GM19025 (cell line): ENCODE measurements around the gene PARVA.

Experiments used
- ATAC-seq: cut with Tn5 transposase; IDR thresholded peaks from one replicate; pipeline ENCODE4 v1.9.1; 2021; ENCODE audit warnings: mild to moderate bottlenecking, low read depth, moderate library complexity; ENCODE audit not compliant: unreplicated experiment

PARVA gene

DNA sequence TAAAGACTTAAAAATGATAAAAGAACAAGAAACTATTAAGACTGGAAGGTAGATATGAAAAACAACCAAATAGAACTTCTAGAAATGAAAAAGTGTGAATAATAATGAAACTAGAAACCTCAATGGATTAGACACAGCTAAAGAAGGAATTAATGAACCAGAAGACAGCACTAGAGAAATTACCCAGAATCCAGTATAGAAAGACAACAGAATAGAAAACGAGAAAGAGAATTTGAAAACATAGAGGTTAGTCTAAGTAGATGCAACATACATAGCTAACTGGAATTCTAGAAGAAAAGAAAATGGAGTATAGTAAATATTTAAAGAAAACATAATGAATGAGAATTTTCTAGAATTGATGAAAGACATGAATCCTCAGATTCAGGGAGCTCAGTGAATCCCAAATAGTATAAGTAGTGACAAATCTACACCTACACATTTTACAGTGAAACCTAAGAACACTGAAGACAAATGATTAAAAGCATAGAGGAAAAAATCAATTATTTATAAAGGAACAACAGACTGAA lies 111.9 kb downstream of the PARVA start:
- no peak for ATAC-seq

DNA sequence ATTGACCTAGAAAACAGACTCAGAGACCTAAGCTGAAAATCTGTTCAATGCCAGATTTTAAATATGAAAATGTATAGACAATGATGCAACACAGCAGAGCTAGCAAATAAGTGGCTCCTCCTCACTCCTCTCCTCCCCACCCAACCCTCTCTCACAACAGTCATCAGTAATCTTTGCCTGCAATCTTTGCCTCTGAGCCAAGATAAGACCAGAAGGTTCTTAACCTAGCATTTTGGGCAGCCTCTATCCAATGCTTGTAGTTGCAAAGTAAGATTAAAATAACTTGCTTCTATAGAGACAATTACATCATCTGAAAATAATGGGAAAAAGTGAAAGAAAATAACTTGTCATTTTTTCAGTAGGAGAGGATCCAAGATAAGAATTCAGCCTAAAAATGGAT lies 117.3 kb downstream of the PARVA start:
- no peak for ATAC-seq

DNA sequence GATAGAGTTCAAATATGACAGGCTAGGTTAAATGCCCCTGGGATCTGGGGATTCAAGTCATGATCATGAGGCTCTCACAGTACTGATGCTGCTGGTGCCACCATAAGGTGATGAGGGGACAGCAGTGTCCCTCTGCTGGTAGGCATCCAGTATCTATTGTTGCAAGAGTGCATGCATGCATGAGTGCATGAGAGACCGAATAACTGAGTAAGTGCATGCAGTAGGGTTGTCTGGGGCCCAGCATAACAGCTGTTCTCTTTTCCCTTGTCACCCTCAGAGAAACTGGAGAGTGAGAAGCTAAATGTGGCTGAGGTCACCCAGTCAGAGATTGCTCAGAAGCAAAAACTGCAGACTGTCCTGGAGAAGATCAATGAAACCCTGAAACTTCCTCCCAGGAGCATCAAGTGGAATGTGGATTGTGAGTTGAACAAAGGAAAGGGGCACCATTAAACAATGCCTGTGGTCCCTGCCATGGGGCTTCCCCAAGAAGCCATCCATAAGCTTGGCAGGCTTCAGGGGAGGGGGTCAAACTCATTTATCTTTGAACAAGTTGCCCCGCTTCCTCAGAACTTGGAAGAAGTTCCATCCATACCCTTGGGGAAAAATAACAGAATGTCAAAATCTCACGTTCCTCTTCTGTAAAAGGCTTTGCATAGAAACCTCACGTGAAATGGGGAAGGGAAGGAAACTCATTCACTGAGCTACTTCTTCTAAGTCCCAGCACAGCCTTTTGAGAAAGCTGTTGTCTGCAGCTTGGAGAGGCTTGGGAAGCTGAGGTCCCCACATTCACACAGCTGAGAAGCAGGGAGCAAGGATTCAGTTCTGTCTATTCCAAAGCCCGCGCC lies 119.0 kb downstream of the PARVA start:
- no peak for ATAC-seq

DNA sequence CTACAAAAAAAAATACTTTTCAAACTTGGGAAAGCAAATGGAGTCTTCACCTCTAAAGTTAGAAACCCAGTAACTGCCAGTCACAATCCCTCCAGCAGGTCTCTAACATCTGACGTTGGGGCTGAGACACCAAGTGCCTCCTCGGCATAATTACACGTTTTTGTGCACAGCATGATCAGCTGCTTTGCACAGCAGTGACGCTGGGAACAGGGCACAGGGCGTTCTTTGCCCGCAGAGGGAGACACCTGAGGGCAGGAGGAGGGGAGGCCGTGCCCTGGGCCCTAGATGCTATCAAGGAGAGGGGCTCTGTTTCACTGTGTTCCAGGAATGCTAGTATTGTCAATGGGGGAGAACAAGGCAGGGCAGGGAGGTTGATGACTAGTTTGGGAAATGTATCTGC lies 120.1 kb downstream of the PARVA start:
- no peak for ATAC-seq

DNA sequence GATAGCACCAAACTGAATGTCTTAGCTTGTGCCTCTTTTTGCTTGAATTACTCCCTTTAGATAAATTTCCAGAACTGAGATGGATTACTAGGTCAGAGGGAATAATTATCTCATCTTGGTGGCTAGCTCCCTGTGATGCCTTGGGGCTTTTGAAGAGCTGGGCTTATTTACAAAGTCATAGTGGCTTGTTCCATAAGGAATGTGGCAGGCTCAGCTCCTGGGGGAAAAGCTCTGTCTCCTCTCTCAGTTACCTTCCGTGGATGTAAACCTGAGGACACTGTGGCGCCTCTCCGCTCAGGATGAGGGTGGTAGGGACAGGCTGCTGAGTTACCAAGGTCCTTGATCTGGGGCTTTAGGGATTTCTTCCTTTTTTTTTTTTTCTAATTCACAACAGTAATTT lies 121.7 kb downstream of the PARVA start:
- no peak for ATAC-seq

DNA sequence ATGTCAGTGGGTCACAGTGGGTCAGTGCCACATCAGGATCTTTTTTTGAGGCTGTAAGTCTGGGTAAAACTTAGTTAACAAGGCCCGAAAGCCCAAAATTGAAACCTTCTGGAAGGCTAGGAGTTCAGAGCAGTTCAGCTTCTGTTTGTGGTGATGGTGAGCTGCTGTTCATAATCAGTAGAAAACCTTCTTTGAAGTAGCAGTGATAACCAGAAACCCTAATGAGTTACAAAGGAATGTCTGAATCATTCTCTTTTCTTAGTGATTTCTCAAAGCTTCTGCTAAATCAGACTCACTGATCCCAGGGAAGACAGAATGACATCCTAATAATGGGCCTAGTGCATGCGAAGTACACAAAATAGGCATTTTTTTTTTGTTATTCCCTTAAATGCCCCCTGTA lies 124.7 kb downstream of the PARVA start:
- ATAC-seq = no peak

DNA sequence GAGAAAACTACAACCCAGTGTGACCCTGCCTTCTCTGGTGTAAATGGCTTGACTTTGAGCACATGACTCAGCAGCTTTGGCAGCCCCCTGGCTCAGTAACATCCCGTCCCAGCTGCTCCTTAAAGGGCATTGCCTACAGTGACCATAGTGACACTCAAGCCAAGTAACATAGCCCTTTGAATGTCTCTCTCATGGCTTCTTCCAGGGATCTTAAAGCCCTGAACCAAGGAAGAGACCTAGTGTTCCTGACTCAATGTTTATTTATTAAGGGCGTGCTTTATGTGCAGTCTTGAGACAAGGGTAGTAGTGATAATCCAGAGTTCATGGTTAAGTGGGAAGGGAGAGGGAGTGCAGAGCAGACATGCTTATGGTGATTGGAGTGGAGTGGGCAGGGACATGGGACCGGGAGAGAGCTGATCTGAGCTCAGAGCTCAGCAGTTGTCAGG lies 125.7 kb downstream of the PARVA start:
- ATAC-seq = no peak

DNA sequence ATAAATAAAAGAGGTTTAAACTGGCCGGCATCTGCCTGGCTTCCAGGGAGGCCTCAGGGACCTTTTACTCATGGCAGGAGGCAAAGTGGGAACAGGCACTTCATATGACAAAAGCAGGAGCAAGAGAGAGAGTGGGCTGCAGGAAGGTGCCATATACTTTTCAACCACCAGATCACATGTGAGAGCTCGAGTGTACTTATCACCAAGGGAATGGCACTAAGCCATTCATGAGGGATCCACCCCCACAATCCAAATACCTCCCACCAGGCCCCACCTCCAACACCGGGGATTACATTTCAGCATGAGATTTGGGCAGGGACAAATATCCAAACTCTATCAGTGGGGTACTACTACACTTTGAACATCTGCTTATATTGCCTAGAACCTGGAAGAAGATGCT lies 126.5 kb downstream of the PARVA start:
- no peak for ATAC-seq

DNA sequence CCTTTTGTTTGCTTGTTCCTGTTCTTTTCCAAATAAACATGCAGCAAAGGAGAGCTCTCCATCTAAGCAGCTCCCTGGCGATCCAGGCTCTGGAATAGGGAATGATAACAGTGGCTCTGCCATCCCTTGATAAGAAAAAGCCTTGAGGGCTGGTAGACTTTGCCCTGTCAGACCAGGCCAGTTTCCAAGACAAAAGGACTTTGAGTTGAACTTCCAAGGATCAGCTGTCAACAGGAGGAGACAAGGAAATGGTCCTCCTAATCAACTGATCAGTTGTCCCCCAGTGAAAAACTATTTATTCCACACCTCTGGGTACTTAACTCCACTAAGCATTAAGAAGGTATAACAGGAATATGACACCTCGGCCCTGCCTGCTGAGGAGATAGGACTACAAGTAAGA lies 127.8 kb downstream of the PARVA start:
- ATAC-seq = no peak

DNA sequence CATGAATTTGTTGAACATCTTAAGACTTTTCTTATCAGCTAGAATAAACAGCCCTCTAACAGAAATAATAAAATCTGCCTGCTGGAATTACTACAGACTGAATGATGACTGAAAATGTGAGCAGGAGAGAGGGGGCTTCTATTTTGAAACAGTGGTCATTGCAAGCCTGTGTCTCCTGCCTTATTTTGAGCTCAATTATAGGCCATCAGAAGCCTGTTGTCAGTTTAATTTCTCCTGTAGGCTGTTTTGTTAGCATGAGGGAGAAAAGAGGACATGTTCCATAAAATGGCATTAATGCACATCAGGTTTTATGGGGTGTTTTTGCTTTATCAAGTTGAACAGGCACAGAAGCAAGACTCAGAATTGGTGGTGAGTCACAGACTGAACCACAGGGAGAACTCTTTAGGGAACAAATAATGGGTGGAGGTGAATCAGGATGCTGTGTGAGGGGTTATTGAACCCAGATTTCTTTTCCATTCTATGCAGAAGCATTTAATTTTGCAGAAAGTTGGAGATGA lies 129.1 kb downstream of the PARVA start:
- no peak for ATAC-seq

DNA sequence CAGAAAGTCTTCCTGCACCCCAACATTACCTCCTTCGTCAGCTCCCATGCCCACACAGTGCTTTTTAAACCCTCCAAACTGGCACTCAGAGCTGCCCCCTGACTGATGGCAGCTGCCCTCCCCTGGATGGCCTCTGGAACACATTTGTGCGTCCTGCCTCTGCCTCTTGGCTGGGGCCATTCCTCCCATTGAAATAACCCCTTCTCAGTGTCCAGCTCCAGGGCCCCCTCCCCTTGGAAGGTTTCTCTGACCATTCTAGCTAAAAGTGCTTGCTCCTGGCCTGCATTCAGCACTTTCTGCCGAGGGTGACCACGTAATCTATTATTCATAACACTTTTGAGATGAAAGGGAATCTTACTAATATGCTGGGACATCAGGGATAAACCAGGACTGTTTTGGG lies 130.0 kb downstream of the PARVA start:
- ATAC-seq = no peak

DNA sequence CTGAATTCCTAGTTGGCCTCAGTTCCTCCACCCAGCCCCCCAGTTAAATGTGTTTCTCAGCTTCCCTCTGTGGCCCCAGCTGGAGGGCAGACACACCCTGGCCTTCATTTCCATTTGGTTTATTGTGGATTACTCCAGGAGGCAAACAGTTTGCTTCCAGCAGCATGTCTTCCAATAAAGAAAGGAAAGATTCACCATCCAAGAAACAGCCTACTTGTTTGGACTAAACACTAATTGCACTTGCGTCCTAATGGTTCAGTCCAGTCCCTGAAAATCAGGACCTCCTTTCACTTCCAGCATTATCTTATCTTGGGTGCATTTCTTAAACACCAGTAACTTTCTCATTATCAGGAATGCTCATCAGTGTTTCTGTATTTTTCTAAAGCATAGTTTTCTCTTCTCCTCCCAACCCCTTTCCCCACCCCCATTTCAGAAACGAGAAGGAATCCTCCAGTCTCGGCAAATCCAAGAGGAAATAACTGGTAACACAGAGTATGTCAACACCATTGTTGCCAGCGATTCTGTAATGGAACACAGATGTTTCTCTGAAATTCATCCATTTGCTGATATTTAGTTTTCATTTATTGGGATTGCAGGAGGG lies 130.9 kb downstream of the PARVA start:
- ATAC-seq = no peak

DNA sequence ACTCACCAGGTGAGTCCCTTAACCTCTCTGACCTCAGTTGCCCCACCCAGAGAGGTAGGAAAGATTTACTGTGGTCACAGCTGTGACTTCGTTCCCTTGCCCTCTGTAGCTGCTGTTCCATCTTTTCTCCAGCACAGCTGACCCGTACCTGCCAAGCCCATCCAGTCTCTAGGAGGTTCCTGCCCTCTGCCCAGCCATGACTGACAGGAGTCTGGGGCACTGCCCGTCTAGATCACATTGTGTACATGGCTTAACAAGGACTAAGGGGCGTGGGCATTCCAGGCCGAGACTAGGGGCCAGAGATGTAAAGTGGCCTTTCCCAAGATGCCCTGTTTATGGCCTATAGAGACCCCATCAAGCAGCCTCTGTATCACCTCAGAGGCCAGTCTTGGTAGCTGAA lies 132.0 kb downstream of the PARVA start:
- ATAC-seq = no peak

DNA sequence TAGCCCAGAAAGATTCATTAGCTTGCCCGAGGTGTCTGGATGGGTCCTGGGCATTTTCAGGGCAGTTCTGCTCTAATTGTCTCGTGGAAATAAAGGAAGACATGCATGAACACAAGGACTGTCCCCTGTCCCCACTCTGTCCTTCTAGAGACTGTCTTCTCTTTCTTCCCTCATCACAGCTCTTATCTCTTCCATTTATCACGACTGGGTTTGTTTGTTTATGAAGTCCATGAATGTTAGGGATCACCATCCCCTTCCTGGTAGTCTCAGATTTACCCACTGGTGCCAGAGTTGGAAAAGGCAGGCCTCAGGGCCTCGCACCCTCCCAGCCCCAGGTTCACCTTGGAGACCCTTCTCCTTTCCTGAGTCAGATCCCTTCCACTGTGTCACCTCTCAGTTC lies 134.8 kb downstream of the PARVA start:
- ATAC-seq = no peak

DNA sequence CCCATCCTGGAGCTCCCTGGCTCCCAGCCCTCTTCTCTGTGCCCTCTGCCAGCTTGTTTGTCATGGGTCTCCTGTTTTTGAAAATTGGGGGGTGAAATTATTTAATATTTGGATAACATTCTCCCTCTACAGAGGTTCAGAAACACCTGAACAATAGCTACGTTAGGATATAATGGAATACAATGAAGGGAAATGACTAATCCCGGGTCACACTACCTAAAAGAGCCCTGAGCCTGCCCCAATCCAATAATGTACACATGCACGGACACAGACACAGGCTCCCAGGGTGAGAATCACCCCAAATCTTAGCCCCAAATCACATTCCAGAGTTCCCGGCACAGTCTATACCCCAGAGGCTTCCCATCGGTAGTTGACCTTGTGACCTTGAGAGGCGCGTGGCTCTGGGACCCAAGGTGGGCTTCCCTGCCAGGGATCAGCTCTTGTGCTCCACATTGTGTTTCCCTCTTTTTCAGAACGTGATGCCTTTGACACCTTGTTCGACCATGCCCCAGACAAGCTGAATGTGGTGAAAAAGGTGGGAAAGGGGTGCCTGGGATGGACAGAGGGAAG lies 135.5 kb downstream of the PARVA start:
- ATAC-seq = no peak

DNA sequence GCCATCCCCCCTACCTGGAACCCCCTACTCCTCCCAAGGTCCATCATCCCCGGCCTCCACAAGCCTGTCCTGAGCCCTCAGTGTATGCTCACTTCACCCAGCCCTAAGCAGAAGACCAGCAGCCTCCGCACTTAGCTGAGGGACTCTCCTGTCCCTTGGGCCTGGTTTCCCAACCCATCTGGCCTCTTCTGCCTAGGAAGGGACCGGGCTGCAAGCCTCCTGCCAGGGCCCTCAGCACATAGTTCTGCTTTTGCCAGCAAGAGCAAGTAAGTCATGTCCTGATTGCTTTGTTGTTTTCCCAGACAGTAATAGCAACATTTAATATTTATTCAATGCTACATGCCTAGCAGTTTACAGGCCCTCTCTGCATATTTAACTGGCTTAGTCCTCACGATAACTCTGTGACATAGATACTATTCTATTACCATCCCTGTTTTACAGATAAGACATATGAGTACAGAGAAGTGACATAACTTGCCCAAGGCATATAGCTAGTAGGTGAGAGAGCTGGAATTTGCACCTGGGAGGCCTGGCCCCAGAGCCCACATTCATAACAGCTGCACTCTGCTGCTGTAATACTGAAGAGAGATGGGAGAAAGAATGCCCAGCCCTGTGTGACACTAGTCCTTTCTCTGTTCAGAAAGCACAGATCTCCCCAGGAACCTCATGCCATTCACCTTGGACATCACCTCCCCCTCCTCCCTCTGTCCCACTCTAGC lies 139.2 kb downstream of the PARVA start:
- ATAC-seq = no peak

DNA sequence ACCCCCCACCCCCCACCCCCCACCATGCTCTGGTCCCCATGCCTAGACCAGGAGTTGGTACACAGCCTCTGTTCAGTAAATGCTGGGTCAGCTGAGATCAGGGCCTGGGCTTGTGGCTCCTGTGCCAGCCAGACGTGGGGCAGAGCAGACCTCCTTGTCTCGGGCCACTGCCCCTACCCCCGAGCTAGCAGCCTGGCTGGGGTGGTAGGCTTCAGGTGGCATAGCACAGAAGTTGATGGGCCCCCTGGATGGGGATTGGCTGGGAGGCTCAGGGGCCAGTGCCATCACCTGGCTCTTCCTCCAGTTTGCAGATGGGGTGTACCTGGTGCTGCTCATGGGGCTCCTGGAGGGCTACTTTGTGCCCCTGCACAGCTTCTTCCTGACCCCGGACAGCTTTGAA lies 139.9 kb downstream of the PARVA start:
- ATAC-seq = no peak

DNA sequence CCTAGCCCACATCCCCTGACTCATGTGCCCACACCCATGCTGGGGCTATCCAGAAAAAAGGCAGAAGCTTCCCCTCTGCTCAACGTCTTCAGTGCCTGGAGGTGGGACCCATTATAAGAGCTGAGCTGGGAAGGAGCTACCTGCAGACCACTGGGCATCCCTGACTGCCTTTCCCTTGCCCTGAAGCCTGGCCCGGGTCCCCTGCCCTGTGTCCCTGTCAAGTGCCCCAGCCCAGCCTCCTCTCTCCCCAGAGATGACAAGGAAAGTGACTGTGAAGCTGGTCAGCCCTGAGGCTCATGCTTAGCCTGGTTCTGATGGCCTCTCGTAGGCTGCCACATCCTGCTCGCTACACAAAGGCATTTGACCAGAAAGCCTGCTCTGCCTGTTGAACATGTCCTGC lies 140.4 kb downstream of the PARVA start:
- no peak for ATAC-seq

DNA sequence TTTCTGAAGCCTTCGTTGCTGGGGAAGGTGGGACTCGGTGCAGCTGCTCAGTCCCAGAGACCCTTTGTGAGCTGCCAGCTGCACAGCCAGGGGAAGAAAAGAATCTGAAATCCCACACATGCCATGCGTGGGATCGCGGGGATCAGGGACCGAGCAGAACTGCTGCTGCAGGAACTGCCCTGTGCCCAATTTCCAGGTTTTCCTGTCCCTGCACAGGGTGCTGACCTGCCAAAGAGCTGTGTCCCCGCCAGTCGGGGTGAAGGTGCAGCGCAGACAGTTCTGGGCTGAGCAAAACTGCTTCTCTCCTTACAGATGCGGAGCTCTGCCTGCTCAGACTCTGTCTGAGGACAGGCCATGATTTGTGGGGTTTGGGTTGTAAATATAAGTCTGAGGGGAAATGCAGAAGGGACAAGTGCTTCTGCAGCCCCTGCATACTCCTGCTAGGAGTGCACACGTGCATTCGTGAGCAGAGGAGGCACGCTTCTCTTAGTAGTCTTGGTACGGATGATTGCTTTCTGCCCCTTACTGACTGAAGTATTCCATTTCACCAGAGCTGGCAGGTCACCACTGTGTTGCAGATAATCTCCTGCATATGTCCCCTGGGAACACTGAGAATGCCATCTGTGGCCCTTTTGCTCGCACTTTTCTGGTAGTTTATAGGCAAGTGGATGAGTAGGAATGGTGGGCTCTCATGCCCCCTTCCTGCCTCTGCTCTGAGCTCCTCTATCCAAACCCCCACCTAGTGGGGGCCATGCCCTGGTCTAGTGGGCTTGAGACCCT lies 141.4 kb downstream of the PARVA start:
- ATAC-seq = no peak

DNA sequence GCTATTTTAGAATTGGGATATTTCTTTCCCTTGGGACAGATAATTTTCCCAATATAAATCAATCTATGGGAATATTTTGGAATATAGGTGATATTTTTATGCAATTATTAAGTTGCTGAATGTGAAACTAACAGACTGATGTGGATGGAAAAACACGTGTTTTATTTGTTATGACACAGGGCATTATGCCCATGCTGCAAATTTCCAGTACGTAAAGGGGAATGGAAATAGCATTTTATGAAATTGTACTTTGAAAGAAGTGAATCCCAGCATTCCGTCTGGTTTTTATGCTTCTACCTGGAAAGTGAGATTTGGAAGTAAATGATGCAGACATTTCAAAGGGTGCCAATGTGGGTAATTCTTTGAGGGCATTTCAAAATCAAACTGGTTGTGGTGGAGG lies 142.7 kb downstream of the PARVA start:
- ATAC-seq = no peak
